BE2C (cell line): ENCODE data around the gene ALK.

Experiments used
- DNase-seq: peaks from one replicate; pipeline ENCODE4 v3.0.0-alpha.2; 2020
- H3K27me3 ChIP-seq: fragments of 250-450 bp; sonication (Bioruptor Pico); 2 replicates; pipeline ENCODE4 v1.5.1; 2020; ENCODE audit warnings: mild to moderate bottlenecking
- H3K36me3 ChIP-seq: fragments of 250-450 bp; sonication (Bioruptor Pico); 2 replicates; pipeline ENCODE4 v1.5.1; 2020; ENCODE audit warnings: mild to moderate bottlenecking
- H3K4me1 ChIP-seq: fragments of 250-450 bp; sonication (Bioruptor Pico); 2 replicates; pipeline ENCODE4 v1.5.1; 2020
- H3K4me3 ChIP-seq: 2 replicates; pipeline ENCODE4 v1.5.1; 2011; ENCODE audit warnings: low read depth, low read length
- H3K9me3 ChIP-seq: fragments of 250-450 bp; sonication (Bioruptor Pico); 2 replicates; pipeline ENCODE4 v1.5.1; 2020
- CTCF ChIP-seq: IDR thresholded peaks from 2 replicates; pipeline ENCODE4 v1.5.1; 2012; ENCODE audit warnings: mild to moderate bottlenecking, low read depth, low read length

The ALK gene

GRCh38 chr2:29628862-29629261 lies 292.5 kb downstream of the ALK start:
- no peak overlapping the region for H3K4me3 ChIP-seq
- no peaks in the 10 kb centered on the region for H3K9me3 ChIP-seq
- TF ChIP-seq CTCF, result no peak
- no peaks in the 10 kb centered on the region; the same call in 1 of the 2 replicates for H3K4me1 ChIP-seq
- H3K27me3 ChIP-seq, result no peaks in the 10 kb centered on the region
- H3K36me3 ChIP-seq, result no peaks in the 10 kb centered on the region
- DNase-seq, result no peak

GRCh38 chr2:29628108-29628745 lies 293.2 kb downstream of the ALK start:
- no peak for DNase-seq
- Histone ChIP-seq H3K36me3 (no peaks in the 10 kb centered on the region), H3K4me1 (no peaks in the 10 kb centered on the region; the same call in 1 of the 2 replicates), H3K4me3 (no peak overlapping the region), H3K27me3 (no peaks in the 10 kb centered on the region), H3K9me3 (no peaks in the 10 kb centered on the region)
- no peak for TF ChIP-seq CTCF

GRCh38 chr2:29627279-29627711 lies 294.1 kb downstream of the ALK start:
- Histone ChIP-seq H3K4me1 (no peaks in the 10 kb centered on the region; the same call in 1 of the 2 replicates), H3K27me3 (no peaks in the 10 kb centered on the region), H3K36me3 (no peaks in the 10 kb centered on the region), H3K9me3 (no peaks in the 10 kb centered on the region), H3K4me3 (no peak overlapping the region)
- no peak for TF ChIP-seq CTCF
- no peak for DNase-seq

GRCh38 chr2:29620890-29621289 lies 300.5 kb downstream of the ALK start:
- DNase-seq, result no peak
- Histone ChIP-seq H3K36me3 (no peaks in the 10 kb centered on the region), H3K4me1 (peaks cover 10% of the 10 kb centered on the region), H3K27me3 (no peaks in the 10 kb centered on the region), H3K4me3 (no peak overlapping the region), H3K9me3 (no peaks in the 10 kb centered on the region)
- no peak for TF ChIP-seq CTCF

- H3K36me3 ChIP-seq, result no peaks in the 10 kb centered on the region
- H3K4me3 ChIP-seq, result no peak overlapping the region
- TF ChIP-seq CTCF, result no peak
- H3K9me3 ChIP-seq, result no peaks in the 10 kb centered on the region; the same call in 1 of the 2 replicates
- no peaks in the 10 kb centered on the region for H3K27me3 ChIP-seq
- H3K4me1 ChIP-seq, result peaks cover 18% of the 10 kb centered on the region
- peak; percentile 25 for DNase-seq
These were observed 301.7 kb downstream of the ALK start for GRCh38 chr2:29619689-29620088.

- H3K4me1 ChIP-seq, result peaks cover 35% of the 10 kb centered on the region
- TF ChIP-seq CTCF, result no peak
These were observed 303.4 kb downstream of the ALK start for GRCh38 chr2:29618024-29618423.

More at GRCh38 chr2:29618024-29618423, 303.4 kb downstream of the ALK start:
- H3K9me3 ChIP-seq, result no peaks in the 10 kb centered on the region; the same call in 1 of the 2 replicates
- H3K4me3 ChIP-seq, result no peak overlapping the region
- no peak for DNase-seq
- H3K36me3 ChIP-seq, result no peaks in the 10 kb centered on the region
- no peaks in the 10 kb centered on the region for H3K27me3 ChIP-seq
